GM19035 (cell line): ENCODE data around the gene FANCL.
"Not testable (repeated sequence)": the region's sequence is repeated elsewhere in the genome, so short reads cannot be mapped to it uniquely, and the experiment has no call there.

Experiments
- ATAC-seq: cut with Tn5 transposase; IDR thresholded peaks from one replicate; pipeline ENCODE4 v1.9.1; 2021; ENCODE audit not compliant: unreplicated experiment

The FANCL gene

GRCh38 chr2:58207189-58207588 lies 33.9 kb downstream of the FANCL start:
- no peak for ATAC-seq

- no peak for ATAC-seq
These were observed 34.3 kb downstream of the FANCL start for GRCh38 chr2:58206785-58207184.

DNA sequence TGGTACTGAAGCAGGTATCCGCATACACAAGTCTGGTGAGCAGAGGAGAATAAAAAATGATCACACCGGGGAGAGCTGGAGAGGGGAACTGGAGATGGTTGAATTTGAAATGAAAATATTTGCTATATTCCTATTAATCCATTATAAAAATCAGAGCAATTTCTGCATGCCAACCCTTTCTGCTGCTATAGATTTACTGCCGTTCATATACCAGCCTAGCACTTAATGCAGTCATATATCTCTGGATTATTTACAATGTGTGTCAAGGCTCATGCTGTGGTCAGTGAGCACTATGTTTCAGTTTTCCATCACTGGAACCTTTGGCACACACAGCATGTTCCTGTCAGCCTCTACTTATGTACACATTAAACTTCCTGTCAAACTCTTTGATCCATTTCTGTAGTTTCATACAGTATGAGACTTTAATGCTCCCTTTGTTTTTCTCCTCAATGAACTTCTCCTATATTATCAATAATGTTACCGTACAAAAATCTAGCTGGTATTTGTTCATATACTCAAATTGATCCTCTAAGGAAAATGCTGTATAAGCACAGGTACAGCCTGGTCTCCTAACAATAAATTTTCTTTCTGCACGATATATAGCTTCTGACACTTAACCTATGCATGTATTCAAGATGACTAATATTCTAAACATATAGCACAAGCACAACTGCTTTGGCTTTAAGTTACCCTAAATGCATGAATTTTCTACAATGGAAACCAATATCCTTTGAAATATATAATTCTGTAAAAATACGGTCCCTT lies 36.7 kb downstream of the FANCL start:
- ATAC-seq, result no peak

- ATAC-seq, result no peak
These were observed 38.1 kb downstream of the FANCL start for GRCh38 chr2:58203018-58203417.

DNA sequence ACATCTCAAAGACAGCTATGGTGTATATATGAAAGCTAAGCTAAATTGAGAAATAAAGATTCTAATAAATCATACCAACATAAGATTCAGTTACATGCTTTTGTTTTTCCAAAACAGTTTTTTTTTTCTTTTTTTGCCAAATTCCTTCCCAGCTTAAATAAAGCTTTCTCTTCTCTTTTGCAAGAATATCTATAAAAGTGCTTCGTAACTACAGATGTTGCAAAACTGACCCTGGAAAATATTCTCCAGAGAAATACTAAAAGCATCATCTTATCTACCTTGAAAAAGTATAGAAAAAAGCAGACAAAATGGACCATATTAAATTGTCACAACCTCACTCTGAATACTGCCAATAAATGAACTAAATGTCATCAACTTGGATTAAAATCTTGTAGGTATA lies 38.7 kb downstream of the FANCL start:
- no peak for ATAC-seq

DNA sequence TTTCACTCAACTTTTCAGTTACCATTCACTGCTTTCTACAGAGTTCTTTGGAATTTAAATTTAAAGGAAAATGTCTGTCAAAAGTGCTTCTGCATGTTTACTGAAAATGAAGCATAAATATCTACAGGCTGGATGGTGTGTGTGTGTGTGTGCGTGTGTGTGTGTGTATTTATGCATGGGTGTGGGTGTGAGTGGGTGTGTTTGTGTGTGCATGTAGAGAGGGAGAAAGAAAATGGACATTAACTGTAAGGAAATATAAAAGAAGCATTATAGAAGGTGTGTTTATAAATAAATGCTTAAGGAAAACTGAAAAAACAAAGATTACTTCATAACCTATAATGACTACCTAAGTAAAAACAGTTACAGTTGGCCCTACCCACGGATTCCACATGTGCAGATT lies 43.2 kb downstream of the FANCL start:
- ATAC-seq, result no peak

DNA sequence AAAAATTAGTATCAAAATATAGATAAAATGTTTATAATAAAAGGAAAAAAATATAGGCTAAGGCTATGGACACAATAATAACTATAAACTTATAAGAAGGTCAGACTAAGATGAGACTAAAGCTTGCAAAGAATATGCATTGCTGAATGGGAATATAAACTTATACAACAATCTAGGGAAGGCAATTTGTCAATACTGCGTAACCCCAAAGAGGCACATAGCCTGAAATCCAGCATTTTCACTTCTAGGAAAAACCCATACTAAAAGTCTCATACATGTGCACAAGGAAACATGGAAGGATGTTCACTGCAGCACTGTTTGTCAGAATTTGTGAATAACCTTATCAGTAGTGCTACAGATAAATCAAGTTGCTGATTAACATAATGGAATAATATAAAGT lies 45.5 kb downstream of the FANCL start:
- no peak for ATAC-seq

GRCh38 chr2:58194458-58194857 lies 46.7 kb downstream of the FANCL start:
- no peak for ATAC-seq

DNA sequence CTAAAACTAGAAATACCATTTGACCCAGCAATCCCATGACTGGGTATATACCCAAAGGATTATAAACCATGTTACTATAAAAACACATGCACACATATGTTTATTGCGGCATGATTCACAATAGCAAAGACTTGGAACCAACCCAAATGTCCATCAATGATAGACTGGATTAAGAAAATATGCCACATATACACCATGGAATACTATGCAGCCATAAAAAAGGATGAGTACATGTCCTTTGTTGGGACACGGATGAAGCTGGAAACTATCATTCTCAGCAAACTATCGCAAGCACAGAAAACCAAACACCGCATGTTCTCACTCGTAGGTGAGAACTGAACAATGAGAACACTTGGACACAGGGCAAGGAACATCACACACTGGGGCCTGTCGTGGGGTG lies 54.1 kb downstream of the FANCL start:
- ATAC-seq, result not testable (repeated sequence)

DNA sequence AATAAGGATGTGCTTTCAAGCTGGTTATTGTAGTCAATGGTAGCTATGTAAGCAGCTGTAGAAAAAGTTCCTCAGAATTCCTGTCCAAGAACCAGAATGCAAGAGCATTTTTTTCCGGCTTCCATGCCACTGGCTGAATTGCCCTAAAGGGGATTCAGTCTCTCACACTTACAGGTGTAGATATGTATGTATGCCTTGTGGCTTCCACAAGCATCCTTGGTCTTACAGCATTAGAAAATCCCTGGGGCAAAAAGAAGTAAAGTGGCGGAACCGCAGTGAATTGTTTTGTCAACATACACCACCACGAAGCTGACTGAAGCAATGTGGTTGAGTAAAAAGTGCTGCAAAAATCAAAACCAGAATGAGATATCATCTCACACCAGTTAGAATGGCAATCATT lies 54.6 kb downstream of the FANCL start:
- no peak for ATAC-seq

- no peak for ATAC-seq
These were observed 58.6 kb downstream of the FANCL start for GRCh38 chr2:58182527-58182926.

DNA sequence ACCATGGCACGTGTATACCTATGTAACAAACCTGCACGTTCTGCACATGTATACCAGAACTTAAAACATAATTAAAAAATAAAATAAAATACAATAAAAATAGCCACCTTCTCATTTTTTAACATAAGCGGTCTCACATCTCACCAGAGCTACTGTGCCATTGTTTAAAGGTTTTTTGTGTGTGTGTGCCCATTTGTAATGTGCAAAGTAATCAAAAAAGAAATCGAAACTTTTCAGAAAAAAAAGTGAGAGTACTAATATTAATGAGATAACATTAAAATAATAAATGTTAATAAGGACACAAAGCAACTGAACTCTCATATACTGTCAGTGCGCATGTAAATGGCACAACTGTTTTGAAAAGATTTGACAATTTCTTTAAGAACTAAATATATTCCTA lies 60.5 kb downstream of the FANCL start:
- no peak for ATAC-seq

- not testable (repeated sequence) for ATAC-seq
These were observed 61.0 kb downstream of the FANCL start for GRCh38 chr2:58180175-58180574.

DNA sequence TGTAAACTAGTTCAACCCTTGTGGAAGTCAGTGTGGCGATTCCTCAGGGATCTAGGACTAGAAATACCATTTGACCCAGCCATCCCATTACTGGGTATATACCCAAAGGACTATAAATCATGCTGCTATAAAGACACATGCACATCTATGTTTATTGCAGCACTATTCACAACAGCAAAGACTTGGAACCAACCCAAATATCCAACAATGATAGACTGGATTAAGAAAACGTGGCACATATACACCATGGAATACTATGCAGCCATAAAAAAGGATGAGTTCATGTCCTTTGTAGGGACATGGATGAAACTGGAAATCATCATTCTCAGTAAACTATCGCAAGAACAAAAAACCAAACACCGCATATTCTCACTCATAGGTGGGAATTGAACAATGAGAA lies 63.9 kb downstream of the FANCL start:
- ATAC-seq, result not testable (repeated sequence)

- ATAC-seq, result not testable (repeated sequence)
These were observed 69.3 kb downstream of the FANCL start for GRCh38 chr2:58171831-58172230.

DNA sequence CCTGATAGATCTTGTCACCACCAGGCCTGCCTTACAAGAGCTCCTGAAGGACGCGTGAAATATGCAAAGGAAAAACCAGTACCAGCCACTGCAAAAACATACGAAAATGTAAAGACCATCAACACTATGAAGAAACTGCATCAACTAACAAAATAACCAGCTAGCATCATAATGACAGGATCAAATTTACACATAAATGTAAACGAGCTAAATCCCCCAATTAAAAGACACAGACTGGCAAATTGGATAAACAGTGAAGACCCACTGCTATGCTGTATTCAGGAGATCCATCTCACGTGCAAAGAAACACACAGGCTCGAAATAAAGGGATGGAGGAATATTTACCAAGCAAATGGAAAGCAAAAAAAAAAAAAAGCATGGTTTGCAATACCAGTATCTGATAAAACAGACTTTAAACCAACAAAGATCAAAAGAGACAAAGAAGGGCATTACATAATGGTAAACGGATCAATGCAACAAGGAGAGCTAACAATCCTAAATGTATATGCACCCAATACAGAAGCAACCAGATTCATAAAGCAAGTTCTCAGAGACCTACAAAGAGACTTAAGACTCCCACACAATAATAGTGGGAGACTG lies 70.7 kb downstream of the FANCL start:
- ATAC-seq, result not testable (repeated sequence)

- not testable (repeated sequence) for ATAC-seq
These were observed 71.3 kb downstream of the FANCL start for GRCh38 chr2:58169845-58170244.

- not testable (repeated sequence) for ATAC-seq
These were observed 73.0 kb downstream of the FANCL start for GRCh38 chr2:58168130-58168529.

GRCh38 chr2:58163913-58164312 lies 77.2 kb downstream of the FANCL start:
- no peak for ATAC-seq

DNA sequence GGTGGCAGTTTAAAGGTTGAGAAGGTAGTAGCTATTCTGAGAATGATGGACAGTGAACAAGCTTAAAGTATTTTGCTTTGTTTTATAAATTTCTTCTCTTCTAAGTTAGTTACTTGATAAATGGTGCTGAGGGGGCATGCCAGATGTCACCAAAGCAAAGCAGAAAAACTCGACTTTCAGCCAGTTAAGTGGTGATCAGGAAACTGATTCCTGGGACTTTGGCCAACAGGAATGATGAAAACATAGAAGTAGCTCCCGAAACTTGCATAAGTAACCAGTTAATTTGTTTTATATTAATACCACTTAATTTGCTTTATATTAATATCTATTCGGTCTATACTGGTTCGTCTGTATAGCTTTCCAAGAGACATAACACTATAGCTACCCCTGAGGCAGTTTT lies 82.6 kb downstream of the FANCL start:
- ATAC-seq, result no peak

- ATAC-seq, result no peak
These were observed 83.4 kb downstream of the FANCL start for GRCh38 chr2:58157754-58158153.

DNA sequence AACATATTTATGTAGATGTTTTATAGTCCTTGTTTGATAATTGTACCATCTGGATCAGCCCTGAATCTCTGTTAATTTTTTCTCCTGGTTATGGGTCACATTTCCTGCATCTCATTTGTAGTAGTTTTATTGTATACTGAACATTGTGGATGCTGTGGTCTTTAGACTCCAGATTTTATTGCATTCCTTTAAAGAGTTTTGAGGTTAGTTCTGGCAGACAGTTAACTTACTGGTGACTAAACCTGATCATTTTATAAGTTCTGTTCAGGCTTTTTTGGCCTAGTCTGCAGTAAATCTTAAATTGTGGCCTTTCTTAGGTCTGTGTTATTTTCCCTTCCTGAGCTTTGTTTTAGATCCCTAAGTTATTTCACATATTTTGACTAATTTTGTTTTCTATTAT lies 84.3 kb downstream of the FANCL start:
- no peak for ATAC-seq
